Gastroesophageal sphincter (tissue), 3 donors: Measurements from ENCODE around the gene HARBI1.

Experiments used
- EP300 ChIP-seq: sonication (generic); formaldehyde crosslinking; IDR thresholded peaks from one replicate; pipeline ENCODE4 v1.6.1; 2017; ENCODE audit warnings: antibody characterized with exemption, mild to moderate bottlenecking
- POLR2A ChIP-seq, 2 donors: fragments of 450-650 bp; IDR thresholded peaks; one replicate each; pipeline ENCODE4 v1.6.1; 2017; ENCODE audit warnings: antibody characterized with exemption in 2 of 2, mild to moderate bottlenecking in 2 of 2, moderate library complexity in 1 of 2
- POLR2AphosphoS5 ChIP-seq: sonication (generic); formaldehyde crosslinking; IDR thresholded peaks from one replicate; pipeline ENCODE4 v1.6.1; 2017; ENCODE audit warnings: antibody characterized with exemption
- TF ChIP-seq, protein P1 (sequence below), 4 experiments: fragments of 200-600 bp in 2 of 4; fragments of 450-650 bp in 2 of 4; sonication (generic) in 1 of 4; IDR thresholded peaks; one replicate each; pipeline ENCODE4 v1.5.1; 2017 to 2019; ENCODE audit warnings: antibody characterized with exemption in 4 of 4, mild to moderate bottlenecking in 2 of 4, moderate library complexity in 2 of 4

DNA sequence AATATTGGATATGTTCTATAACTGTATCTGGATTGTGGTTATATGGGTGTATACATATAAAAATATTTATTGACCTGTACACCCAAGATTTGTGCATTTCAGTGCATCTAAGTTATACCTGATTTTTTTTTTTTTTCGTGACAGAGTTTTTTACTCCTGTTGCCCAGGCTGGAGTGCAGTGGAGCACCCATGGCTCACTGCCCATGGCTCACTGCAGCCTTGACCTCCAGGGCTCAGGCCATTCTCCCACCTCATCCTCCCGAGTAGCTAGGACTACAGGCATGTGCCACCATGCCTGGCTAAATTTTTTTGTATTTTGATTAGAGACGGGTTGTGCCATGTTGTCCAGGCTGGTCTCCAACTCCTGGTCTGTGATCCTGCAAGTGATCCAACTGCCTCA is 24.6 kb upstream of the HARBI1 start:
- TF ChIP-seq, protein P1, sequence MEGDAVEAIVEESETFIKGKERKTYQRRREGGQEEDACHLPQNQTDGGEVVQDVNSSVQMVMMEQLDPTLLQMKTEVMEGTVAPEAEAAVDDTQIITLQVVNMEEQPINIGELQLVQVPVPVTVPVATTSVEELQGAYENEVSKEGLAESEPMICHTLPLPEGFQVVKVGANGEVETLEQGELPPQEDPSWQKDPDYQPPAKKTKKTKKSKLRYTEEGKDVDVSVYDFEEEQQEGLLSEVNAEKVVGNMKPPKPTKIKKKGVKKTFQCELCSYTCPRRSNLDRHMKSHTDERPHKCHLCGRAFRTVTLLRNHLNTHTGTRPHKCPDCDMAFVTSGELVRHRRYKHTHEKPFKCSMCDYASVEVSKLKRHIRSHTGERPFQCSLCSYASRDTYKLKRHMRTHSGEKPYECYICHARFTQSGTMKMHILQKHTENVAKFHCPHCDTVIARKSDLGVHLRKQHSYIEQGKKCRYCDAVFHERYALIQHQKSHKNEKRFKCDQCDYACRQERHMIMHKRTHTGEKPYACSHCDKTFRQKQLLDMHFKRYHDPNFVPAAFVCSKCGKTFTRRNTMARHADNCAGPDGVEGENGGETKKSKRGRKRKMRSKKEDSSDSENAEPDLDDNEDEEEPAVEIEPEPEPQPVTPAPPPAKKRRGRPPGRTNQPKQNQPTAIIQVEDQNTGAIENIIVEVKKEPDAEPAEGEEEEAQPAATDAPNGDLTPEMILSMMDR (IDR thresholded peaks at IDR 0.05): no peak
- TF ChIP-seq POLR2A (IDR thresholded peaks at IDR 0.05) (no peak), EP300 (no peak), POLR2AphosphoS5 (no peak)
